Activated naive CD4-positive, alpha-beta T cell (primary cell): ENCODE measurements around the gene CD40.
A peak's percentile ranks its signal among the peaks of the same experiment; 100 is the strongest.

Experiments
- DNase-seq, 4 experiments: peaks; one replicate each; lab custom pipeline; 2025; lab: John Stamatoyannopoulos, UW

CD40 gene

DNA sequence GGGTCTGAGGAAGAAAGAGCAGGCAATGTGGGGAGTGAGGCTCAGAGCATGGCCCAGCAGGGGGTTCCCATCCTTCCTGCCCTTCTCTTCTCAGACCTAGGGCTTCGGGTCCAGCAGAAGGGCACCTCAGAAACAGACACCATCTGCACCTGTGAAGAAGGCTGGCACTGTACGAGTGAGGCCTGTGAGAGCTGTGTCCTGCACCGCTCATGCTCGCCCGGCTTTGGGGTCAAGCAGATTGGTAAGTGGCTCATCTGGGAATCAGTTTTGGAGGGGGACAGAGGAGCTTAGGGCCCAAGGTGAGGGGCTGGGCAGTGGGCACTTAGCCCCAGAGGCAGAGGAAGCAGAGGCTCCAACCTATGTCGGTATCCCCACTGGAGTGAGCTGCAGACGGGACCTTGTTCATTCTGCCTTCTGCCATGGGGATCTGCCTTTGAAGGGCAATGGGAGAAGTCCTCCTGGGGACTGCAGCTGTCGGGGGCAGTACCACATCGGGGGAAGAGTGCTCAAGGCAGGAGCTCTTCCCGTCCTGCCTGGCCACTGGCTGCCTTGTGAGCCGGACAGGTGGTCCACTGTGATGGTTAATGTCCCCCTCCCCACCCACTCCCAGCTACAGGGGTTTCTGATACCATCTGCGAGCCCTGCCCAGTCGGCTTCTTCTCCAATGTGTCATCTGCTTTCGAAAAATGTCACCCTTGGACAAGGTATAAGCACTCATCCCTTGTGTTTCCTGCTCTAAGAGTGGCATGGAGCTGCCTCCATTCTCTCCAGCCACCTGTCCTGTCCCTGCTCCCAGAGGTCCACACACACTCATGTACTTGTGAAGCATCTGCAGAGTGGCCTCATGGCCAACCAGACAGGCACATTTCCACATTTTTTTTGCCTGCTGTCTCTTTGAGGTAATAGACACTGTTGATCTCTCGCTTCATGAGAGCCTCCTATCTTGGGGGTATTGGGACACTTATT lies 4.7 kb downstream of the CD40 start:
- no peak for DNase-seq

- DNase-seq, result no peak
Observed at GRCh38 chr20:46123482-46124245, 5.5 kb downstream of the CD40 start.

- DNase-seq, result no peak
Observed at GRCh38 chr20:46126440-46127056, 8.4 kb downstream of the CD40 start.

DNA sequence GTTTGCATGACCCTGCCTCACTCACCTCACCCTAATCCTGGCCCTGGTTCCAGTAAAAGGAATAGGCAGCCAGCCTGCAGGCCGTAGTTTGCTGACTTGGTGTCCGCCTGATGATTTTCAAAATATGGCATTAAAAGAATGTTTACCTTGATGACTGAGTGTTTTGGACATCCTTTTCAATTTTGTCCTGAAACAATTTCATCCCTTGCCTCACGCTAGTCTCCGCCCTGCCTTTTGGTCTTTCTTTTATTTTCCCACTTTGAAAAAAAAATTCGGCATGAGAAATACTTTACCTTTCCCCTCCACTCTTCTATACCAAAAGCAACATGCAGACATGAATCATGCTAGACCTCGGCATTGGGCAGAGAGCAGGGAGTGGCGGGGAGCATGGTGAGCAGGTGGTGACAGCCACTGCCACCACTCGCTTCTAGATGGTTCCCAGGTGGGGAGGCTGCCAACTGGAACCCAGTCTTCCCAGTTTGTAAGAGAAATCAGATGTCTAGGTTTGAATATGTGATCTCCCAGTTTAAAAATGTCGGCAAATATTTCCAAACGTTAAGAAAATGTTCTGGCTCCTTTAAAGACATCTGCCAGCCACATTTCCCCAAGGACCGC lies 9.4 kb downstream of the CD40 start:
- DNase-seq, result no peak

GRCh38 chr20:46128310-46129151 lies 10.4 kb downstream of the CD40 start:
- DNase-seq, result no peak

DNA sequence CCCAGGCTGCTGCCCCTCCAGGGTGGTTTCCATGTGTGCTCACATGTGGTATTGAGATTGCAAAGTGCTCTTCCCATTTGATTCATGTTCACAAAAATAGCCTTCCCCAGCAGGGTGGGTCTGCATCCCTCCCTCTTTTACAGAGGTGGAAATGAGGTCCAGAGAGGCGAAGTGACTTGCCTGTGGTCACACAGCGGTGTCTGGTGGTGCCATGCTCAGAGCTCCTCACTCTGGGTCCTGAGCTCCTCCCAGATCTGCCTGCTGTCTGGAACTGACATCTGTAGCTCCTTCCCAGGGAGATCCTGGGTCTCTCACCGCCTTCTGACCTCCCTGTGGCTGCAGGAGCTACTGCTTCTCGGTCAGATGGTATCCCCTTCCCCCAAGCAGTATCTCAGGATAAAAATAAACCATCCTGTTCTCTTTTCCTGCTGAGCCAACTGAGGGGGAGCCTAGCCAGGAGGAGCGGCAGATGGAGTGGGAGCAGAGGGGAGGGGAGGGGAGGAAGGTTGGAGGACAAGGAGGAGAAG lies 11.9 kb downstream of the CD40 start:
- DNase-seq, result no peak

DNA sequence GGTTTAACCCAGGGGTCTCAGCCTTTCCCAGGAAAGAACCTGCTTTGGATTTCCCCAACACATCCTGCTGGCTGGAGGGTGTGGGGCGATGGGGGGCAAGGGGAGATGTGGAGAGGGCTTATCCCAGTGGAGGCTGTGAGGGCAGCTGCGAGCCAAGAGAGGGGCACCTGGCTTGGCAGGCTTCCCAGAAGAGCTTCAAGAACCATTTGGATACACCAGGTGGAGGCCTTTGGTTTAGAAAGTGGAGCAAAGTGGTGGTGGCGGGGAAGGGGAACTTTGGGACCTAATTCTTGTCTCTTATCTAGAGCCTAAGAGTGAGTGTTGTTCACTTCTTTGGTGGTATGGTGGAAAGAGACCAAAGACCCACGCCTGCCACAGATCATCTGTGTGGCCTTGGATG lies 12.4 kb downstream of the CD40 start:
- DNase-seq, result no peak

DNA sequence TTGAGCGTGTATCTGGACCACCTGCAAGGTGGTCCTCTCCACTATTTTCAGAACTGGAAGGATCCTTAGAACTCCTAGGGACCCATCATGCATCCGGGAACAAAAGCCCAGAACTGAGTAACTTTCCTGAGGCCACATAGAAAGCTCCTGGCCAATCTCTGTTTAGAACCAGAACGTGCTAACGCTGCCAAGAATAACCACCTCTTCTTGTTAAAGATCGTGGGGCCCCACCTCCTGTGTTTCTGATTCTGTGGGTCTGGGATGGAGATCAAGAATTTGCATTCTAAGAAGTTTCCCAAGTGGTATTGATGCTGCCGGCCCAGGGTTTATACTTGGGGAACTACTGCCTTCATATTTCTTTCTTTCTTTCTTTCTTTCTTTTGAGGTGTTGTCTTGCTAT lies 13.3 kb downstream of the CD40 start:
- DNase-seq, result no peak

DNA sequence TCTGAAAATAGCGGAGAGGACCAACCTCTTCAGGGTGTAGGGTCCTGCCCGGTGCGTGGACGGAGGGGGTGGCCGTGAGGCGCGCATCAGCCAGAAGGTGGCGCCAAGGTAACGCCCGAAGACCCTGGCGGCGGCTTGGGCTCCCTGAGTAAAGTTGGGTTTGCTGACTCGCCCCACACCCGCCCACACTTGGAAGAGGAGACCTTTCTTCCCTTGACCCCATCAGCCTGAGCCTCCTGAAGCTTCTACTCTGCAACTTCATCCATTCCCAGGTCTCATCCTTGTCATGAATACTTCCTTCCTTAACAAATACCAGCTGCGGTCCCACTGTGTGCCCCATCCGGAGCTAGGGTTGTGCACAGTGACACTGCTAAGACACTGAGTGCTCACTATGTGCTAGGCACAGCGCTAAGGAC lies 14.6 kb downstream of the CD40 start:
- peak in 3 of 4 experiments; percentile 17 to 42 (median 19) for DNase-seq

DNA sequence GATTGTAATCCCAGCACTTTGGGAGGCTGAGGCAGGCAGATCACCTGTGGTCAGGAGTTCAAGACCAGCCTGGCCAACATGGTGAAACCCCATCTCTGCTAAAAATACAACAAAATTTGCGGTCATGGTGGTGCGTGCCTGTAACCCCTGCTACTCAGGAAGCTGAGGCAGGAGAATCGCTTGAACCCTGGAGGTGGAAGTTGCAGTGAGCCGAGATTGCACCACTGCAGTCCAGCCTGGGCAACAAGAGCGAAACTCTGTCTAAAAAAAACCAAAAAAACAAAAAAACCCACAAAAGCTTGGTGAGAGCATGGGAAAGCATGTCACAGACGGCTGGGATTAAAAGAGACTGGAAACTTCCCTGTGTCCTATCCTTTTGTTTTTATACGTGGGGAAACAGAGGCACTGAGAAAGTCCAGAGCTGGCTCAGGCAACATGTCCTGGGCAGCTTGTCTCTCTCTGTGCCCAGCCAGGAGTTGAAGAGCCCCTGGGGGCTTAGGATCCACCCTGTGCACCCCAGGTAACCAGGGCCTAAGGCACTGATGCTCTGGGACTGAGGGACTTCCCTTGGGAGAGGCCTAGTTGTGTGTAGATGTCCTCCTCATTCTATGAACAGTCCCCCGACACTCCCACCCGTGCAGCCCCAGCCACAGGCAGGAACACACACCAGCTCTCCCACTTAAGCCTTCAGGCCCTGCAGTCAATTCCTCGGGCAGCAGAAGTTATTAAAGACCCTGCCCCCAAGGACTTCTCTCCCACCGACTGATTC lies 16.0 kb downstream of the CD40 start:
- DNase-seq, result no peak

- DNase-seq, result no peak
Observed at GRCh38 chr20:46134716-46135115, 16.6 kb downstream of the CD40 start.

- no peak for DNase-seq
Observed at GRCh38 chr20:46135856-46136633, 17.9 kb downstream of the CD40 start.

DNA sequence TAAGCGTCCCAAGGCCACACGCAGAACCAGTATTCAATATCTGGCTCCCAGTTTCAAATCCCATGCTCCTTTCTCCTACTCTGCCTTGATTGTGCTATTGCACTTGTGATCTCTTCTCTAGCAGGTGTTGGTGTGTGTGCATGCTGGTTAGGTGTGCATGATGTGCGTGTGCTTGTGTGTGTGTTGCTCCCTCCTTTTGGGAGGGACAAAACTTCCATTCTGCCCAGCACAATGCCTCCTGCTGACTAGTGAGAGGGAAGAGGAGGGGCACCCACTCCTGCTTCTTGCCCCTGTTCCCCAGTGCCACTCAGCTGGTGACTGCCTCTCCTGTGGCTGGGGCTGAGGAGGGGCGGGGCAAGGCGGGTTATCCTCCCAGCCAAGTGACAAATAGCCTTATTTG lies 19.7 kb downstream of the CD40 start:
- no peak for DNase-seq

DNA sequence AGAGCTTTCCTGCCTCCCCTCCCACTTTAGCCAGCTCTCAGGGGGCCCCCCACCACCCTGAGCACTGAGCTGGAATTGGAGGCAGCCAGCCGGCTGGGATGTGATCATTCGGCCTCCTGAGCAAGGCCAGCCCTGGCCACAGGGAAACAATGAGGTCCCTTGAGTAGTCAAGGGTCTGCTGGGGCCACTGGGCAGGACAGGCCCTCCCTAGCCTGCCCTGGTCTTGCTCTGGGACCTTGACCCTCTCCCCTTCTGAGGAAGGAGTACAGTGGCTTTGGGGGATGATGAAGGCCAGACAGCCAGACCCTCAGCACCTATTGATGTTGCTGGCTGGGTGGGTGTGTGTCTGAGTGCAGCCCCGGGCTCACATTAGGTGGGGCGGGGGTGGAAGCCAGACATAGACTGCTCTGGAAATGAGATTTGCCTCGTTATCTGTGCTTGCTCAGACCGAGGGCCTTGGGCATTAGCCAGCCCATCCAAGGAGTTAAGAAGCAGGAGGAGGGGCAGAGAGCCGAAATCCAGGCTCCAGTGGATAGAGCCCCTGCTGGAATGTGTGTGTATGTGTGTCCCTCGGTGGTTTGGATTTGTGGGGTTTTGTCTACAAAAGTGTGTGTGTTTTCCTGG lies 21.3 kb downstream of the CD40 start:
- DNase-seq, result no peak

- no peak for DNase-seq
Observed at GRCh38 chr20:46139908-46140482, 21.9 kb downstream of the CD40 start.

GRCh38 chr20:46142124-46142523 lies 24.0 kb downstream of the CD40 start:
- no peak for DNase-seq

DNA sequence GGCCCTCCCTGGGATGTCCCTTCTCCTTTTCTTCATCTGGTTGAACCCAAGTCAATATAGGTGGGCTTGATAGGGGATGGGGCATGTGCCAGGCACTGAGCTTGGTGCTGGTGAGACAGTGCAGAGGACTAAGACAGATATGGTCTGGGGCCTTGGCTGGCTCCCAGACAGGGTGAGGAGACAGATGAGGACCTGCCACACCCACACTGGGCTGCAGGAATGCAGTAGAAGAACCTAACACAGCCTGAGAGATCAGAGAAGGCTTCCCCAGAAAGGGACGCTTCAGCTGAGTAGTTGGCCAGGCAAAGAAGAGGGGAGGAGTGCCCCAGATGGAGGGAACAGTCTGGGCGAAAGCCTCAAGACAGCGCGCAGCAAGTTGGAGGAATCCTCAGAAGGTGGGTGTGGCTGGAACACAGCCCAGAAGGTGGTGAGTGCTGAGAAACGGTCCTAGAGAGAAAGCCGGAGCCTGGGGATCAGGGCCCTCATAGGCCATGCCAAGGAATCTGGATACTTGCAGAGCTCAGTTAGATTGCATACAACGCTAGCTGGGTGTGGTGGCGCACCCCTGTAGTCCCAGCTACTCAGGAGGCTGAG lies 26.4 kb downstream of the CD40 start:
- no peak for DNase-seq

- DNase-seq, result no peak
Observed at GRCh38 chr20:46145713-46146112, 27.6 kb downstream of the CD40 start.
